ENCODE measurements around the gene UBN2. TPM values are rescaled to one million over a fixed set of nuclear protein-coding genes. Genes with fewer than 3 reads are reported as not detected.
A peak's percentile ranks its signal among the peaks of the same experiment; 100 is the strongest.

The UBN2 gene
- total and polyA plus RNA-seq, 2 of the 13 experiments (the other 11 are each of a cell fraction or from before 2014, with no cell fraction given) = 5.6 to 5.7 TPM

- TF ChIP-seq CAMTA2 (CRISPR knock-in tag; IDR thresholded peaks at IDR 0.05; ENCODE audit: borderline replicate concordance) (0 out of 2 replicates have a peak, but pooled peaks have one; percentile 74), KLF12 (CRISPR knock-in tag; IDR thresholded peaks at IDR 0.05; ENCODE audit: borderline replicate concordance) (peak; percentile 50; the same call in 1 of the 2 replicates), ZNF501 (CRISPR knock-in tag; IDR thresholded peaks at IDR 0.05) (peak; percentile 98), RBFOX2 (IDR thresholded peaks at IDR 0.05; ENCODE audit: low read depth, low read length) (peak; percentile 73), LRRFIP1 (CRISPR knock-in tag; conservative IDR thresholded peaks at IDR 0.05) (no peak), TAF15 (IDR thresholded peaks at IDR 0.05; ENCODE audit: low read depth, low read length, poor library complexity, severe bottlenecking) (peak; percentile 53), BCLAF1 (IDR thresholded peaks at IDR 0.05) (no peak), ZNF878 (CRISPR knock-in tag; IDR thresholded peaks at IDR 0.05) (peak; percentile 58), SKI (IDR thresholded peaks at IDR 0.05; ENCODE audit: partially characterized antibody) (no peak), ZBTB42 (CRISPR knock-in tag; IDR thresholded peaks at IDR 0.05) (peak; percentile 23; the same call in 1 of the 2 replicates), ZFYVE20 (CRISPR knock-in tag; IDR thresholded peaks at IDR 0.05; ENCODE audit: borderline replicate concordance, low read depth) (no peak), ZHX1 (CRISPR knock-in tag; IDR thresholded peaks at IDR 0.05; ENCODE audit: low read depth) (peak; percentile 54), RERE (CRISPR knock-in tag; IDR thresholded peaks at IDR 0.05; ENCODE audit: low read depth) (peak; percentile 49; the same call in 1 of the 2 replicates), SALL1 (CRISPR knock-in tag; IDR thresholded peaks at IDR 0.05) (peak; percentile 90)
Measured at GRCh38 chr7:139340037-139340807, 109.2 kb downstream of the UBN2 start (continued).
